Epithelial cell of prostate (primary cell): ENCODE measurements around the gene THSD1.

Experiments
- DNase-seq: peaks from one replicate; pipeline ENCODE4 v3.0.0-alpha.2; 2011; ENCODE audit warnings: low read depth, low spot score
- H3K27ac ChIP-seq: fragments of 450-650 bp; 2 replicates; pipeline ENCODE4 v1.5.1; 2017; ENCODE audit warnings: mild to moderate bottlenecking

THSD1 gene, protein sequence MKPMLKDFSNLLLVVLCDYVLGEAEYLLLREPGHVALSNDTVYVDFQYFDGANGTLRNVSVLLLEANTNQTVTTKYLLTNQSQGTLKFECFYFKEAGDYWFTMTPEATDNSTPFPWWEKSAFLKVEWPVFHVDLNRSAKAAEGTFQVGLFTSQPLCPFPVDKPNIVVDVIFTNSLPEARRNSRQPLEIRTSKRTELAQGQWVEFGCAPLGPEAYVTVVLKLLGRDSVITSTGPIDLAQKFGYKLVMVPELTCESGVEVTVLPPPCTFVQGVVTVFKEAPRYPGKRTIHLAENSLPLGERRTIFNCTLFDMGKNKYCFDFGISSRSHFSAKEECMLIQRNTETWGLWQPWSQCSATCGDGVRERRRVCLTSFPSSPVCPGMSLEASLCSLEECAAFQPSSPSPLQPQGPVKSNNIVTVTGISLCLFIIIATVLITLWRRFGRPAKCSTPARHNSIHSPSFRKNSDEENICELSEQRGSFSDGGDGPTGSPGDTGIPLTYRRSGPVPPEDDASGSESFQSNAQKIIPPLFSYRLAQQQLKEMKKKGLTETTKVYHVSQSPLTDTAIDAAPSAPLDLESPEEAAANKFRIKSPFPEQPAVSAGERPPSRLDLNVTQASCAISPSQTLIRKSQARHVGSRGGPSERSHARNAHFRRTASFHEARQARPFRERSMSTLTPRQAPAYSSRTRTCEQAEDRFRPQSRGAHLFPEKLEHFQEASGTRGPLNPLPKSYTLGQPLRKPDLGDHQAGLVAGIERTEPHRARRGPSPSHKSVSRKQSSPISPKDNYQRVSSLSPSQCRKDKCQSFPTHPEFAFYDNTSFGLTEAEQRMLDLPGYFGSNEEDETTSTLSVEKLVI

DNA sequence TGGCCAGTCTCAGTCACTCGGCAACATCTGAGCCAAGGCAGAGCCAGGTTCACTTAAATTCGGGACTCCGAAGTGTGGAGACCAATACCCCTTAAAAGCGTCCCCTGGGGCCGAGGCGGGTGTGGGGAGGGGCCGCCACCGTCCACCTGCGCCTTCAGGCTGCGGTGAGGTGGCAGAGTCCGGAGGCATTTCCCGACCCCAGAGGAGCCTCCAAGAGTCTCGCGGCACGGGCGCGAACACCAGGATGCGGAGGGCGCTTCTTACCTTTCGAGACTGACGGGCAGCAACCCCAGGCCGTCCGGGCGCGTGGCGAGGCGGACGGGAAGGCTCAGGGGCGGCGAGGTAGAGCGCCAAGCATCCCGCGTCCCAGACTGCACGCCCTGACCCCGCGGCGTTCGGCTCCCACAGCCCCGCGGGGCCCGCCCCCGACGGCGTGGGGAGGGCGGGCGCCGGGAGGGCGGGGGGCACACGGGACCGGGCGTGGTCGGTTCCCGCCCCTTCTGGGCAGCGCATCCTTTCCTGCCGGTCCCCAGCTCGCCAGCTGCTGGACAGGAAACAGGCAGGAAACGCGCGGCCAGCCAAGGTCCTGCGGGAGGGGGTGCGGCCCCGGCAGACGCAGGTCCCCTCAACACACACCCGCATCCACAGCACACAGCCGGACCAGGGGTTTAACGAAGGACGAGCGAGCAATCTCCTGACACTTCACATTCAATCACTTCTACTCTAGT, at the start of gene THSD1:
Gene THSD1, minus strand, starts transcription at position 406 of the 728 bp plus-strand sequence. CDS start 3,572 bp downstream, outside the sequence.
- DNase-seq = no peak
- peak within 1 kb of the TSS; percentile 32 for H3K27ac ChIP-seq

DNA sequence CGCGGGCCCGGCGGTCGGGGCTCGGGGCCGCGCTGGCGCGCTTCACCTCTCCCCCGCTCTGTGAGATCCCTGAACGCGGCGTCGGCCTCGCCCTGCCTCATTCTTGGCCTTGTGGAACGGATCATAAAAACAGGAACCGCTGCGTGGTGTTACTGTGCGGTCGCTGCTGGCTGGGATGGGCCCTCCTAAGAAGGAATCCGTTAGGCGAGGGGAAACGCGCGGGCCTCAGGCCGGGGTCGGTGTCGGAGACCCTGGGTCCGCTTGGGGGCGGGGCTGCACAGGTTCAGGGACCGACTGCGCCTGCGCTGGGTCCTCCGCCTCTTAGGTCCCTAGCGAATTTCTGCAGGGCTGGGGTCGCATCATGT, 49.7 kb upstream of the THSD1 start:
- H3K27ac ChIP-seq = peak overlapping the region; percentile 88
- no peak for DNase-seq

GRCh38 chr13:52454820-52455676, 49.1 kb upstream of the THSD1 start, which contains the start of gene CKAP2:
Gene CKAP2 (plus strand): TSS chr13:52455478. CDS start chr13:52455557, 79 bp downstream.
- H3K27ac ChIP-seq = peak within 1 kb of the TSS; percentile 88
- DNase-seq = peak; percentile 77

DNA sequence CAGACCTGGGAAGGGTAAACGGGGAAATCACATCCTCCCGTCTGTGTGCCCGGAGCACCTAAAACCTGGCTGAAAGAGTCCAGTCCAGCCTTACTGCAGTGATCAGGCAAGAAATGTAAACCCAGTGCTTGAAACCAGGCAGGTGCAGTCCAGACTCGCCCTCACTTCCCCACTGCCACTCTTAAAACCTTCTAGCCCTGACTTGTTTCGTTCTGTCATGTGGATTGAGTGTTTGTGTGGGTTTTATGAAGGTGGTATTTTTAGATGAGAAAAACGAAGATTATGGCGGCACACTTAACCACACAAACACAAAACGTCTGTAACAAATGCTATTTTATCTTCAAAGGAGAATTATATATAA, 48.5 kb upstream of the THSD1 start:
- H3K27ac ChIP-seq = peak overlapping the region; percentile 88
- DNase-seq = peak; percentile 73

GRCh38 chr13:52452470-52452869, 46.5 kb upstream of the THSD1 start:
- DNase-seq = no peak

DNA sequence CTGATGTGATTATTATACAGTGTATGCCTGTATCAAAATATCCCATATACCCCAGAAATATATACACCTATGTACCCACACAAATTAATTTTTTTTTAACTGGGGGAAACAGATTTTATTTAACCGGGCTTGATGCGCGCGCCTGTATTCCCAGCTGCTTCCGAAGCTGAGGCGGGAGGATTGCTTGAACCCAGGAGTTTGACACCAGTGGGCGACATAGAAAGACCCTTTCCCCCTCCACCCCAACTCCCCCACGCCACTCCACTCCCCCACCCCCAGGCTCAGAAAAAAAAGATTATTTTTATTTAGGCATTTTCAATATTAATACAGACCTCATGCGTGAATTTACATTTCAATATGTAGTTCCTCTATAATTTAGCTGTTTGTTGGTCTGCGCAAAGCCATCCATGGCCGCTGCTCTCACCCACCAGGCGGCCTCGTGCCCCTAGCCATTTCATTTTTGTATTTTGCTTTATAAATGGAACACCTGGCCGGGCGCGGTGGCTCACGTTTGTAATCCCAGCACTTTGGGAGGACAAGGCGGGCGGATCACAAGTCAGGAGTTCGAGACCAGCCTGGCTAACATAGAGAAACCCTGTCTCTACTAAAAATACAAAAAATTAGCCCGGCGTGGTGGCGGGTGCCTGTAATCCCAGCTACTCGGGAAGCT, 45.3 kb upstream of the THSD1 start:
- no peak for DNase-seq
- H3K27ac ChIP-seq = no peak overlapping the region

More at GRCh38 chr13:52452470-52452869, 46.5 kb upstream of the THSD1 start:
- peak overlapping the region; percentile 88 for H3K27ac ChIP-seq

DNA sequence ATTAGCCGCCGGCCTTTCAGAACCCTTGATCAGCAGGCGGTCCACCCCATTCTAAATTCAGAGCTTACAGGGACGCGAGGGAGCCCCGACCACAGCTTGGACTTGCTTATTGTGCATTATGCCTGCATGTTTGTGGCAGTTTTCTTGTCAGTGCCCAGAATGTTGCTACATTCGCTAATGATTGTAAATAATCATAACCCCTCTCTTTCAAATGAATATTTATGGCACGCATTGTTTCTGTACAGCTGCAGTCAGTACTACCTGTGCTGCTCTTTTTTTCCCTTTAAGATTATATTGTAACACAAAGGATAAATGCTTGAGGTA, 44.8 kb upstream of the THSD1 start:
- H3K27ac ChIP-seq = peak overlapping the region; percentile 90
- no peak for DNase-seq

GRCh38 chr13:52450012-52450792, 44.2 kb upstream of the THSD1 start, which contains the start of gene VPS36:
Gene VPS36 (minus strand): TSS chr13:52450634. CDS start chr13:52450594, 40 bp downstream.
- no peak for DNase-seq
- H3K27ac ChIP-seq = peak within 1 kb of the TSS; percentile 90

- peak overlapping the region; percentile 90 for H3K27ac ChIP-seq
- no peak for DNase-seq
Observed at GRCh38 chr13:52449331-52450011, 43.5 kb upstream of the THSD1 start.

- H3K27ac ChIP-seq = peak overlapping the region; percentile 90
- DNase-seq = no peak
Observed at GRCh38 chr13:52447815-52448552, 42.0 kb upstream of the THSD1 start.

GRCh38 chr13:52447354-52447753, 41.4 kb upstream of the THSD1 start:
- DNase-seq = no peak

GRCh38 chr13:52446265-52446664, 40.3 kb upstream of the THSD1 start:
- peak overlapping the region; percentile 90 for H3K27ac ChIP-seq
- no peak for DNase-seq

More at GRCh38 chr13:52447354-52447753, 41.4 kb upstream of the THSD1 start:
- peak overlapping the region; percentile 90 for H3K27ac ChIP-seq

GRCh38 chr13:52432456-52432855, 26.5 kb upstream of the THSD1 start:
- H3K27ac ChIP-seq = no peak overlapping the region
- no peak for DNase-seq

DNA sequence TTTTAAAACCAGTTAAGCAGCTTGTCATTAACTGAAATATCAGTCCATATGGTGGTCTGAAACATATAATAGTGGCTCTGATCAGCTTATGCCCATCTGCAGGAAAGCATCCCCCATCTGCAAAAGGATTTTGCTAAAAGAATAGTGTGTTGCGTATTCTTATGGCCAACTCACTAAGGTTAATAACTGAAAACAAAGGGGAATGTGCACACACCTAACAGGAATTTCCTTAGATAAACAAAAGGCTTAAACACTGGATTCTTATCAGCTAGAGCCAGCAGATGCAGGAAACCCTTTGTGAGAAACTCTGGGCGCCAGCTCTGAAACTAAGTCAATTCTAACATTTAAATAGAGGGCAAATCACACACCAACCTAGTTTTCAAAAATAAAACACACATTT, 22.3 kb upstream of the THSD1 start:
- H3K27ac ChIP-seq = peak overlapping the region; percentile 33
- no peak for DNase-seq

GRCh38 chr13:52421216-52421615, 15.2 kb upstream of the THSD1 start:
- no peak overlapping the region for H3K27ac ChIP-seq
- DNase-seq = no peak

GRCh38 chr13:52419080-52419479, 13.1 kb upstream of the THSD1 start:
- no peak for DNase-seq
- no peak overlapping the region for H3K27ac ChIP-seq

DNA sequence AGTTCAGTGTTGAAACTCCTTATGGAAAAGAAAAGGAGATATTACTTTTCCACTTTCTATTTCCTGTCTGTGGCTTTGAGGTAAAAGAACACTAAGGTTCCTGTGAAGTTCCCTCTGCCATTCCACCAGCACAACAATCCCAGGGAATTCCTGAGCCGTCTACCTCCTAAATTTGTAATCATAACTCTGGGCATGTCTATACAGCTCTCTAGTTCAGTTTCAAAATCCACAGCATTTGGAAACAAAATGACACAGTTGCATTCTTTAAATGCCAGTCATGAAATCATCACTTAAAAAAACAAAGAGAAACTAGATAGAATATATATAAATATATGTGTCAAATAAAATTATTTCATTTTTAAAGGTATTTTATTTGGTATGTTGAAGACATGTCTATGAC, 9.0 kb upstream of the THSD1 start:
- H3K27ac ChIP-seq = peak overlapping the region; percentile 92

More for the DNA sequence above, 9.0 kb upstream of the THSD1 start:
- DNase-seq = peak; percentile 49
